CD4-positive, CD25-positive, alpha-beta regulatory T cell (primary cell): ENCODE data around the gene FXYD5. TPM values are rescaled to one million over a fixed set of nuclear protein-coding genes. Genes with fewer than 3 reads are reported as not detected.

Experiments used
- ATAC-seq, 2 donors: fragments of 150-1000 bp; cut with Tn5 transposase; one replicate each; pipeline ENCODE4 v1.10.0; 2021; ENCODE audit warnings: low read depth in 2 of 2, moderate number of reproducible peaks in 2 of 2, moderate library complexity in 1 of 2
- DNase-seq, 3 donors: peaks; one replicate each; pipeline versions ENCODE4 v3.0.0 to v3.0.0-alpha.2; 2012 to 2022; ENCODE audit warnings: mixed read lengths in 1 of 3
- H3K27ac ChIP-seq: one replicate; pipeline ENCODE4 v1.7.0; 2013; ENCODE audit warnings: mild to moderate bottlenecking, low read length; ENCODE audit not compliant: insufficient read depth, poor library complexity, severe bottlenecking
- H3K27me3 ChIP-seq: one replicate; pipeline ENCODE4 v1.7.0; 2013; ENCODE audit warnings: low read length; ENCODE audit not compliant: control insufficient read depth, insufficient read depth
- H3K36me3 ChIP-seq: one replicate; pipeline ENCODE4 v1.7.0; 2013; ENCODE audit warnings: mild to moderate bottlenecking, low read length, moderate library complexity; ENCODE audit not compliant: control insufficient read depth, insufficient read depth
- H3K4me1 ChIP-seq: 2 replicates; pipeline ENCODE4 v1.7.0; 2013; ENCODE audit warnings: mild to moderate bottlenecking, low read length; ENCODE audit not compliant: insufficient read depth, control insufficient read depth, poor library complexity, severe bottlenecking
- H3K4me3 ChIP-seq: one replicate; pipeline ENCODE4 v1.7.0; 2013; ENCODE audit warnings: low read depth, mild to moderate bottlenecking, low read length, moderate library complexity
- H3K9me3 ChIP-seq, 2 experiments: 1 replicate in 1 of 2; 2 replicates in 1 of 2; pipeline ENCODE4 v1.7.0; 2013; ENCODE audit warnings: low read length in 2 of 2, mild to moderate bottlenecking in 1 of 2, moderate library complexity in 1 of 2; ENCODE audit not compliant: control insufficient read depth in 2 of 2
- H3K27ac Mint-ChIP-seq, 3 donors: one replicate each; pipeline ENCODE4 v1.8.0; 2020 to 2022; ENCODE audit warnings: mild to moderate bottlenecking in 3 of 3, mixed read lengths in 3 of 3, moderate library complexity in 2 of 3
- H3K27me3 Mint-ChIP-seq: one replicate; pipeline ENCODE4 v1.8.0; 2022; ENCODE audit warnings: mild to moderate bottlenecking, mixed read lengths
- H3K36me3 Mint-ChIP-seq: one replicate; pipeline ENCODE4 v1.8.0; 2020; ENCODE audit warnings: mixed read lengths
- H3K4me1 Mint-ChIP-seq, 4 donors: one replicate each; pipeline ENCODE4 v1.8.0; 2020 to 2022; ENCODE audit warnings: mixed read lengths in 4 of 4, mild to moderate bottlenecking in 1 of 4
- H3K4me3 Mint-ChIP-seq, 4 donors: one replicate each; pipeline ENCODE4 v1.8.0; 2020 to 2022; ENCODE audit warnings: mild to moderate bottlenecking in 4 of 4, mixed read lengths in 4 of 4, moderate library complexity in 3 of 4
- H3K9me3 Mint-ChIP-seq, 7 donors: one replicate each; pipeline ENCODE4 v1.8.0; 2020 to 2022; ENCODE audit warnings: mixed read lengths in 7 of 7, mild to moderate bottlenecking in 3 of 7, moderate library complexity in 2 of 7
- polyA plus RNA-seq, 4 donors: library from polyadenylated mRNA; unstranded; fragments of 300-500 nt; fragmentation: Illumina TruSeq; gene quantifications; one replicate each; pipeline ENCODE4 v1.2.3, GENCODE V29; 2021
- total RNA-seq: library from RNA; stranded (reverse); gene quantifications from one replicate; pipeline ENCODE4 v1.2.3, GENCODE V29; 2022

FXYD5 gene
- total and polyA plus RNA-seq, 5 donors from 2014 or later: 465 to 575 (median 490) TPM

GRCh38 chr19:35211545-35212230, 57.2 kb downstream of the FXYD5 start:
- Histone ChIP-seq H3K36me3 (no peaks in the 10 kb centered on the region), H3K27ac (peak overlapping the region; percentile 96), H3K27me3 (no peaks in the 10 kb centered on the region), H3K4me1 (peaks cover 79% of the 10 kb centered on the region), H3K4me3 (peak overlapping the region; percentile 67), H3K9me3 (no peaks in the 10 kb centered on the region)
- Mint-ChIP-seq H3K4me3 (peak overlapping the region; percentile 69 to 92 (median 81)), H3K36me3 (peaks cover 4% of the 10 kb centered on the region), H3K27ac (peak overlapping the region; percentile 100), H3K4me1 (peaks cover 14 to 92% (median 52%) of the 10 kb centered on the region in 4 donors), H3K27me3 (peaks cover 8% of the 10 kb centered on the region), H3K9me3 (peaks cover 0 to 4% (median under 1%) of the 10 kb centered on the region in 7 donors)
- ATAC-seq (peak; percentile 38 to 39), DNase-seq (peak; percentile 77 to 97 (median 91))

GRCh38 chr19:35212241-35212640, 57.7 kb downstream of the FXYD5 start:
- H3K27me3 ChIP-seq: no peaks in the 10 kb centered on the region
- H3K4me1 Mint-ChIP-seq: peaks cover 12 to 92% (median 48%) of the 10 kb centered on the region in 4 donors
- no peak for ATAC-seq
- H3K4me3 ChIP-seq: peak overlapping the region; percentile 67
- H3K4me1 ChIP-seq: peaks cover 74% of the 10 kb centered on the region
- no peaks in the 10 kb centered on the region for H3K9me3 ChIP-seq
- peak overlapping the region; percentile 69 to 92 (median 81) for H3K4me3 Mint-ChIP-seq
- DNase-seq: no peak
- peak overlapping the region; percentile 96 for H3K27ac ChIP-seq
- peaks cover 4% of the 10 kb centered on the region for H3K36me3 Mint-ChIP-seq
- H3K36me3 ChIP-seq: no peaks in the 10 kb centered on the region
- peak overlapping the region; percentile 100 for H3K27ac Mint-ChIP-seq
- peaks cover 0 to 4% (median 2%) of the 10 kb centered on the region in 7 donors for H3K9me3 Mint-ChIP-seq
- H3K27me3 Mint-ChIP-seq: peaks cover 8% of the 10 kb centered on the region

GRCh38 chr19:35213663-35214632, 59.4 kb downstream of the FXYD5 start:
- ATAC-seq (peak; percentile 45 to 51), DNase-seq (peak; percentile 75 to 96 (median 92))
- no peaks in the 10 kb centered on the region for H3K36me3 Mint-ChIP-seq
- H3K27me3 Mint-ChIP-seq: peaks cover 8% of the 10 kb centered on the region
- Histone ChIP-seq H3K36me3 (no peaks in the 10 kb centered on the region), H3K27ac (peak overlapping the region; percentile 96), H3K9me3 (peaks cover 0 to under 1% of the 10 kb centered on the region in 2 experiments), H3K4me3 (peak overlapping the region; percentile 66), H3K27me3 (no peaks in the 10 kb centered on the region), H3K4me1 (peaks cover 59% of the 10 kb centered on the region)
- peaks cover 12 to 84% (median 42%) of the 10 kb centered on the region in 4 donors for H3K4me1 Mint-ChIP-seq
- peaks cover 0 to 3% (median 2%) of the 10 kb centered on the region in 7 donors for H3K9me3 Mint-ChIP-seq
- H3K4me3 Mint-ChIP-seq: peak overlapping the region; percentile 80 to 88 (median 84)
- H3K27ac Mint-ChIP-seq: peak overlapping the region; percentile 100

GRCh38 chr19:35214766-35215422, 60.4 kb downstream of the FXYD5 start:
- peaks cover 0 to 3% of the 10 kb centered on the region in 2 experiments for H3K9me3 ChIP-seq
- no peak overlapping the region for H3K4me3 ChIP-seq
- Mint-ChIP-seq H3K27ac (peak overlapping the region; percentile 100), H3K36me3 (no peaks in the 10 kb centered on the region), H3K9me3 (peaks cover 0 to 6% (median 3%) of the 10 kb centered on the region in 7 donors), H3K4me3 (peak overlapping the region in 1 of 4 donors; percentile 31), H3K4me1 (peaks cover 12 to 80% (median 44%) of the 10 kb centered on the region in 4 donors), H3K27me3 (peaks cover 8% of the 10 kb centered on the region)
- no peaks in the 10 kb centered on the region for H3K36me3 ChIP-seq
- H3K27ac ChIP-seq: peak overlapping the region; percentile 96
- ATAC-seq (no peak), DNase-seq (no peak)
- peaks cover 54% of the 10 kb centered on the region for H3K4me1 ChIP-seq
- H3K27me3 ChIP-seq: no peaks in the 10 kb centered on the region

- Mint-ChIP-seq H3K27ac (peak overlapping the region; percentile 100), H3K4me3 (peak overlapping the region in 1 of 4 donors; percentile 43), H3K36me3 (no peaks in the 10 kb centered on the region), H3K4me1 (peaks cover 12 to 78% (median 45%) of the 10 kb centered on the region in 4 donors), H3K9me3 (peaks cover 0 to 6% (median 3%) of the 10 kb centered on the region in 7 donors), H3K27me3 (peaks cover 8% of the 10 kb centered on the region)
- ATAC-seq: no peak
- Histone ChIP-seq H3K36me3 (no peaks in the 10 kb centered on the region), H3K9me3 (peaks cover 0 to 3% of the 10 kb centered on the region in 2 experiments), H3K4me1 (peaks cover 46% of the 10 kb centered on the region), H3K27ac (peak overlapping the region; percentile 38), H3K4me3 (no peak overlapping the region), H3K27me3 (no peaks in the 10 kb centered on the region)
- peak in 1 of 3 donors; percentile 23 for DNase-seq
Measured at GRCh38 chr19:35216016-35216832, 61.7 kb downstream of the FXYD5 start.

GRCh38 chr19:35216833-35217648, 62.5 kb downstream of the FXYD5 start:
- Histone ChIP-seq H3K9me3 (peaks cover 0 to 3% of the 10 kb centered on the region in 2 experiments), H3K36me3 (no peaks in the 10 kb centered on the region), H3K27ac (peak overlapping the region; percentile 38), H3K27me3 (no peaks in the 10 kb centered on the region), H3K4me1 (peaks cover 38% of the 10 kb centered on the region), H3K4me3 (no peak overlapping the region)
- DNase-seq (peak; percentile 30 to 75 (median 61)), ATAC-seq (peak in 1 of 2 donors; percentile 7)
- H3K36me3 Mint-ChIP-seq: no peaks in the 10 kb centered on the region
- peaks cover 9 to 75% (median 38%) of the 10 kb centered on the region in 4 donors for H3K4me1 Mint-ChIP-seq
- peaks cover 2% of the 10 kb centered on the region for H3K27me3 Mint-ChIP-seq
- H3K27ac Mint-ChIP-seq: peak overlapping the region; percentile 100
- peak overlapping the region in 1 of 4 donors; percentile 43 for H3K4me3 Mint-ChIP-seq
- H3K9me3 Mint-ChIP-seq: peaks cover 0 to 6% (median 3%) of the 10 kb centered on the region in 7 donors
